COLO829 (cell line): Measurements from ENCODE around the gene METTL6.
"Not testable (repeated sequence)": the region's sequence is repeated elsewhere in the genome, so short reads cannot be mapped to it uniquely, and the experiment has no call there.

Experiments
- DNase-seq: peaks from one replicate; pipeline ENCODE4 v3.0.0; 2012; ENCODE audit warnings: low spot score

The METTL6 gene

DNA sequence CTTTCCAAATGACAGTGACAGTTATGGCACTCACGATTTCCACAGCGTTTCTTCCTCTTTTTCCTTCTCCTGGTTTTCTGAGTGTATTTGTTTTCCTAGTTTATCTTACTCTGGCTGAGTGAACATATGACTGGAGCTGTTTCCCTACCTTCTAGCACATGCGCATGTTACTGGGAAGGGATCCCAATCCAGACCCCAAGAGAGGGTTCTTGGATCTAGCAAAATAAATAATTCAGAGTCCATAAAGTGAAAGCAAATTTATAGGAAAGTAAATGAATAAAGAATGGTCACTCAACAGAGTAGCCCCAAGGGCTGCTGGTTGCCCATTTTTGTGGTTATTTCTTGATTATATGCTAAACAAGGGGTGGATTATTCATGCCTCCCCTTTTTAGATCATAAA is 23.8 kb downstream of the METTL6 start:
- DNase-seq, result no peak

- no peak for DNase-seq
Observed at GRCh38 chr3:15401936-15402335, 25.4 kb downstream of the METTL6 start.

- no peak for DNase-seq
Observed at GRCh38 chr3:15399970-15400369, 27.4 kb downstream of the METTL6 start.

GRCh38 chr3:15398731-15399133 is 28.6 kb downstream of the METTL6 start:
- DNase-seq, result not testable (repeated sequence)

DNA sequence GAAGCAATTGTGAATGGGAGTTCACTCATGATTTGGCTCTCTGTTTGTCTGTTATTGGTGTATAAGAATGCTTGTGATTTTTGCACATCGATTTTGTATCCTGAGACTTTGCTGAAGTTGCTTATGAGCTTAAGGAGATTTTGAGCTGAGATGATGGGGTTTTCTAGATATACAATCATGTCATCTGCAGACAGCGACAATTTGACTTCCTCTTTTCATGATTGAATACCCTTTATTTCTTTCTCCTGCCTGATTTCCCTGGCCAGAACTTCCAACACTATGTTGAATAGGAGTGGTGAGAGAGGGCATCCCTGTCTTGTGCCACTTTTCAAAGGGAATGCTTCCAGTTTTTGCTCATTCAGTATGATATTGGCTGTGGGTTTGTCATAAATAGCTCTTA is 34.1 kb downstream of the METTL6 start:
- not testable (repeated sequence) for DNase-seq

DNA sequence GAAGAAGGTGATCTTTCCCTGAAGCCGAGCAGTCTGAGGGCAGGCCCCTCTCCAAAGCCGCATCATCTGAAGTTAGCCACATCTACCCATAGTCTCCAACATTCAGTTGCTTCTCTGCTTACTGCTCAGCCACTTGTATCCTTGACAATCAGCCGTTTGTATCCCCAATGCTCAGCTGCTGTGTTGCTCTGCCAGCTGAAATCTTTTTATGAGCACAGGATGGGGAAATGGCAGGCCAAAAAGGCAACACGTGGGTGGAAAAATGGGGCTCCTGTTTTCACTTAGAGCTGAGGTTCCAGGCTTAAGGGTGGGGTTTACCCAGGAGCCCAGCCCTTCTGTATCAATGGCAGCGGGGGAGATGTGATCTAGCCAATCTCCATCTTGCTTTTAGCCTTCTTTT is 36.3 kb downstream of the METTL6 start:
- peak; percentile 32 for DNase-seq

- DNase-seq, result no peak
Observed at GRCh38 chr3:15390460-15390859, 36.9 kb downstream of the METTL6 start.

DNA sequence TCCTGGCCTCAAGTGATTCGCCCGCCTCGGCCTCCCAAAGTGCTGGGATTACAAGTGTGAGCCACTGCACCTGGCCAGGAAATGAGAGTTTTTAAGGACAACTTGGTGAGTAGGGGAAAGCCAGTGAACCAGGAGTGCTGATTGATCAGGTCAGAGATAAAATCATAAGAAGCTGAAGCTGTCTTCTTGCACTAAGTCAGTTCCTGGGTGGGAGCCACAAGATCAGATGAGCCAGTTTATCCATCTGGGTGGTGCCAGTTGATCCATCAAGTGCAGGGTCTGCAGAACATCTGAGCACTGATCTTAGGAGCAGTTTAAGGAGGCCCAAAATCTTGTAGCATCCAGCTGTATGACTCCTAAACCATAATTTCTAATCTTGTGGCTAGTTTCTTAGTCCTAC is 39.0 kb downstream of the METTL6 start:
- DNase-seq, result not testable (repeated sequence)

DNA sequence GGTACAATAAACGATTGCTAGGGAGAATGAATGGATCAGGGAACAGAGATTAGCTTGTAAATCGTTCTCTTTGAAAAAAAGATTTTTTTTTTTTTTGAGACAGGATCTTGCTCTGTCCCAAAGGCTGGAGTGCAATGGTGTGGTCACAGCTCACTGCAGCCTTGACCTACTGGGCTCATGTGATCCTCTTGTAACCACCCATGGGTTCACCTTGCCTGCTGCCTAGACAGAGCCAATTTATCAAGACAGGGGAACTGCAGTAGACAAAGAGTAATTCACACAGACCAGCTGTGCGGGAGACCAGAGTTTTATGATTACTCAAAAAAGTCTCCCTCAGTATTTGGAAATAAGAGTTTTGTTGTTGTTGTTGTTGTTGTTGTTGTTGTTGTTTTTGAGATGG is 39.6 kb downstream of the METTL6 start:
- DNase-seq, result no peak

GRCh38 chr3:15387171-15387581 is 40.2 kb downstream of the METTL6 start:
- peak; percentile 22 for DNase-seq

DNA sequence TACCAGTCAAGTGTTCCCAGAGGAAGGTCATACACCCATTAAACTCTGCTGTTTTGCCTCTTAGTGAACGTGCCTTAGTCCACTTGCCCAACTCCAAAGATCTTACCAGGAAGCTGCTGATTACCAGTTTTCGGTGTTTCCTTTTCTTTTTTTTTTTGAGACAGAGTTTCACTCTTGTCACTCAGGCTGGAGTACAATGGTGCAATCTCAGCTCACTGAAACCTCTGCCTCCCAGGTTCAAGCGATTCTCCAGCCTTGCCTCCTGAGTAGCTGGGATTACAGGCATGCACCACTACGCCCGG is 40.7 kb downstream of the METTL6 start:
- not testable (repeated sequence) for DNase-seq

DNA sequence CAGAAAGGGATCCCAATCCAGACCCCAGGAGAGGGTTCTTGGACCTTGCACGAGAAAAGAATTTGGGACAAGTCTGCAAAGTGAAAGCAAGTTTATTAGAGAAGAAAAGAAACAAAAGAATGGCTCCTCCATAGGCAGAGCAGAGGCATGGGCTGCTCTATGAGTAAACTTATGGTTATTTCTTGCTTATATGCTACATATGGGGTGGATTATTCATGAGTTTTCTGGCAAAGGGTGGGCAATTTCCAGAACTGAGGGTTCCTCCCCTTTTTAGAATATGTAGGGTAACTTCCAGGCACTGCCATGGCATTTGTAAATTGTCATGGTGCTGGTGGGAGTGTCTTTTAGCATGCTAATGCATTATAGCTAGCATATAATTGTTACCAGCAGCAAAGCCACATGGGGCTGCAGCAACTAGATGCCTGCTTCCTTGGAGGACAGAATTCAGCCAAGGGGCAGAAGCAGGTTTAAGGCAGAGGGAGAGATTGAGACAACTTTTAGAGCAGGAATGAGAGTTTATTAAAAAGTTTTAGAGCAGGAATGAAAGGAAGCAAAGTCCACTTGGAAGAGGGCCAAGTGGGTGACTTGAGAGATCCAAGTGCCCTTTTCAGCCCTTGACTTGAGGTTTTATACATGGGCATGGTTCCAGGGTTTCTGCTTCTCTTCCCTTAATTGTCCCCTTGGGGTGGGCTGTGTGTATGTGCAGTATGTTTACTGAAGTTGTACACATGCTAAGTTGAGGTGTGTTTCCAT is 41.3 kb downstream of the METTL6 start:
- DNase-seq, result no peak

DNA sequence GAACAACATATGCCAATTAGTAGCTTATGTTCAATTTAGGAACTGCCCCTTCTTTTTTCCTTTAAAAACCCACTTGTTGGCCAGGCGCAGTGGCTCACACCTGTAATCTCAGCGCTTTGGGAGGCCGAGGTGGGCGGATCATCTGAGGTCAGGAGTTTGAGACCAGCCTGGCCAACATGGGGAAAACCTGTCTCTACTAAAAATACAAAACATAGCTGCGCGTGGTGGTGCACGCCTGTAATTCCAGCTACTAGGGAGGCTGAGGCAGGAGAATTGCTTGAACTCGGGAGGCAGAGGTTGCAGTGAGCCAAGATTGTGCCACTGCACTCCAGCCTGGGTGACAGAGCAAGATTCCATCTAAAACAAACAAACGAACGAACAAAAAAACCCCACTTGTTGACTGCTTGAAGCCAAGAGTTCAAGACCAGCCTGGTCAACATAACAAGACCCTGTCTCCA is 42.1 kb downstream of the METTL6 start:
- not testable (repeated sequence) for DNase-seq

DNA sequence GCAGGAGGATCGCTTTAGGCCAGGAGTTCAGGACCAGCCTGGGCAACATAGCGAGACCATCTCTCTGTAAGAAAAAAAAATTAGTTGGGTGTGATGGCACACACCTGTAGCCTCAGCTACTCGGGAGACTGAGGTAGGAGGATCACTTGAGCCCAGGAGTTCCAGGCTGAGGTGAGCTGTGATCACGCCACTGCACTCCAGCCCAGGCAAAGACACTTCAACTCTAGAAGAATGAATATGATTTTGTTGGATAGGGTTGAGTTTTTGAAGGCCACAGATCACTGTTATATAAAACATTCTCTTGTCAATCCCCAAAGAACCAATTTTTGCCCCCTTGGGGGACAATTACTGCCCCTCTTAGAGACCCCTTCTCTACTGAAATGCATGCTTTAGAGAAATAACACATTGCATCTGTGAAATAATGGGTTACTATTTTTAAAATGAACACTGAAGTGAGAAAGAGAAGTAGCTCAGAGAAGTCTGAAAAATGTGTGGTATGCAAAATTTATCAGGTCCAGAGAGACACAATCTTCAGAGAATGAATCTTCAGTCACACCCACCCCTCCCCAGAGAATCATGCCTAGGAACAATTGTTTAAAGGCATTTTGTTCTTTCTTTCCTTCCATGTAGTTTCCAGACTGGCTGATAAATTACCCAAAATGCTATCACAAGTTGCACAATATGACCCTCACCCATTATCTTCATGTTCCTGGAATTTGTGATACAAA is 42.7 kb downstream of the METTL6 start:
- DNase-seq, result no peak

DNA sequence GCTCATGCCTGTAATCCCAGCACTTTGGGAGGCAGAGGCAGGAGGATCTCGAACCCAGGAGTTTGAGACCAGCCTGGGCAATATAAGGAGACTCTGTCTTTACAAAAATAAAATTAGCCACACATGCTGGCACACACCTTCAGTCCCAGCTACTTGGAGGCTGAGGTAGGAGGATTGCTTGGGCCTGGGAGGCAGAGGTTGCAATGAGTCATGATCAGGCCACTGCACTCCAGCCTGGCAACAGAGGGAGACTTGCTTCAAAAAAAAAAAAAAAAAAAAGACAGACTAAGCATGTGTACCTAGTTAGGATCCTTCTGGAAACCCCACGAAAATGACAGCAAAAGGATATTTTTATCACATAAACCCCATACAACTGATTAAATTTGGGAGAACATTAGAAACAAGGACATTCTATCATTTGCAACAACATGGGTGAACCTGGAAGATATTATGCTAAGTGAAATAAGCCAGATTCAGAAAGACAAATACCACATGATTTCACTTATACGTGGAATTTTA is 44.9 kb downstream of the METTL6 start:
- no peak for DNase-seq

DNA sequence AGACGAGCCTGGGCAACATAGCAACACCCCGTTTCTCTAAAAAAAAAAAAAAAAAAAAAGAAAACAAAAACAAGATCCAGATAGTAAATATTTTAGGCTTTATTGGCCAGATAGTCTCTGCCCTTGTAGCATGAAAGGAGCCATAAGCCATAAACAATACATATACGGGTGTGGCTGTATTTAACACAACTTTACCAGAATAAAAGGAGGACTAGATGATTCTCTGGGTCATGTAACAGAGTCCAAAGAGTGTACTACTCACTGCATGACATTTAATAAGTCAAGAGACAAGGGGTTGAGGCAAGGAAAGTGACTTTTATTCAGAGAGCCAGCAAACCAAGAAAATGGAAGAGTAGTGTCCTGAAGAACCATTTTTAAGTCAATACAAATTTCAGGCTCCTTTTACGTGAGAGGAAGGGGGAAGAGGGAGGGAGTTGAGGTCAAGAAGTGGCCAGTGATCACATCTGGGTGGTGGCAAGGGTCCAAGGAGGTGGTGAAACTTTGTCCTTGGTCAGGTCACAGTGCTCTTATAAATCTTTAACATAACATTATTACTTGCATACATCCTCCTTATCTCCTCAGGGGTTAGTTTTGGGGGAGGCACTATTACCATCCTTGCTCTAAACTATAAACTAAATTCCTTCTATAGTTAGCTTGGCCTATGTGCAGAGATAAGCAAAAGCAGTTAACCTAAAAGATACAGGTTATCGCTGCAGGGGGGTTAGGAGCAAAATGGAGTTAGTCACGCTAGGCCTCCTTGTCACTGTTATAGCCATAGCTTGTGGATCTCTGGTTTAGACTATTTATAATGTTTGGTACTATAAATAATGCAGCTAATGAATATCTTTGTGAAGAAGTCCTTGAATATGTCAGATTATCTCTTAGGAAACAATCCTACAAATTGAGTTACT is 46.1 kb downstream of the METTL6 start:
- no peak for DNase-seq

GRCh38 chr3:15377961-15378791 is 49.2 kb downstream of the METTL6 start:
- no peak for DNase-seq

GRCh38 chr3:15375461-15376000 is 51.8 kb downstream of the METTL6 start:
- no peak for DNase-seq

- DNase-seq, result no peak
Observed at GRCh38 chr3:15372918-15373317, 54.4 kb downstream of the METTL6 start.

DNA sequence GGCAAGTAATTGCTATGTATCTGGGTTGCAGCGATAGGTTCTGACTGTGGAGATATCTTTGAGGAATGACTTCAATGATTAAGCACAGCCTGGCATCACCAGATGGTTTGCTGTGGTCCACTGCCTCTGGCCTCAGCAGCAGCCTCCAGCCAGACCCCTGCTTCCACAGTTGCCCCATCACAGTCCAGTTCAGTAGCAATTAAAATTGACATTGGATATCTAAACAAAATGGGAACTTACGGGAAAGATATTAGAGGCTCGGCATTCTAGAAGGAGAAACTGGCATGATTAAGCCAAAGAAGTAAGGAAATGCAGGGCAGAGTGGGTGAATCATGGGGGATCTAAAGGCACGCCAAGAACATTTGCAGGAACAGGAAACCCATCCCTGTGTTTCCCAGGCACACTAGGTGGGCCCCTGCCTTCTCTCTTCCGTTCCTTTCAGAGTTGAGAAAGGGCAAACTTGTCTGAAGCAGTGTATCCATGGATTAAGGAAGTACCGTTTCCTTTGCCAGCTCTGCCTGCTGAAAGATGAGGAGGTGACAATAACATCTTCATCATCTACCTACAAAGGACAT is 58.7 kb downstream of the METTL6 start:
- DNase-seq, result no peak

DNA sequence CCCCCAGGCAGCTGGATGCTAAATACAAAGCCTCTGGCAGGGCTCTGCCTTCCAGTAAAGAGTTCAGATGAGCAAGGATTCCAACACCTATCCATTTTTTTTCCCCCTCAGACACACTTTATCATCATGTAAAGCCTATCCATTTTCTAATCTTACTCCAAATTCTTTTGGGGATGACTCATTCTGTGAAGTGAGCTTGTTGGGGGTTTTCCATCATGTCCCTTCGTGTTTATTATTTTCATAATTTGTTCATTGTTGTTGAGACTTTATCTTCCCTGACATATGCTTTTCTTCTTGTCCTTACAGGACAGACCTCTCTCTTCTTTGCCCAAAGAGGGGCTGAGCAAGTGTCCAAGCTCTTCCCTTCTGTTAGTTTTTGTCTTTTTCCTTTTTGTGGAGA is 60.3 kb downstream of the METTL6 start:
- no peak for DNase-seq
